Posterior vena cava (tissue), 2 donors: ENCODE measurements around the gene FMN1. TPM values are rescaled to one million over a fixed set of nuclear protein-coding genes. Genes with fewer than 3 reads are reported as not detected.

Source experiments
- DNase-seq: peaks from one replicate; pipeline ENCODE4 v3.0.0-alpha.2; 2020; ENCODE audit warnings: low spot score
- intact Hi-C, 2 donors: fragments of 100-400 bp; cut with DNase I; formaldehyde crosslinking; loops; one replicate each; pipeline versions ENCODE4 v1.14.1 to v1.14.2; 2022 to 2023
- total RNA-seq, 2 donors: library from RNA; stranded (reverse); fragmentation: NEBNext Ultra II Directional; extraction: Animal tissue kit (Norgen Biotek cat#: 25700); gene quantifications; one replicate each; pipeline ENCODE4 v1.2.1, GENCODE V29; 2021
- donor health status: DM: yes; HTN: yes; CAD: no.
- donor health status: DM: yes; HTN: yes; CAD: no.

The FMN1 gene
- total RNA-seq, 2 donors from 2014 or later: 20.2 to 26.6 TPM

DNA sequence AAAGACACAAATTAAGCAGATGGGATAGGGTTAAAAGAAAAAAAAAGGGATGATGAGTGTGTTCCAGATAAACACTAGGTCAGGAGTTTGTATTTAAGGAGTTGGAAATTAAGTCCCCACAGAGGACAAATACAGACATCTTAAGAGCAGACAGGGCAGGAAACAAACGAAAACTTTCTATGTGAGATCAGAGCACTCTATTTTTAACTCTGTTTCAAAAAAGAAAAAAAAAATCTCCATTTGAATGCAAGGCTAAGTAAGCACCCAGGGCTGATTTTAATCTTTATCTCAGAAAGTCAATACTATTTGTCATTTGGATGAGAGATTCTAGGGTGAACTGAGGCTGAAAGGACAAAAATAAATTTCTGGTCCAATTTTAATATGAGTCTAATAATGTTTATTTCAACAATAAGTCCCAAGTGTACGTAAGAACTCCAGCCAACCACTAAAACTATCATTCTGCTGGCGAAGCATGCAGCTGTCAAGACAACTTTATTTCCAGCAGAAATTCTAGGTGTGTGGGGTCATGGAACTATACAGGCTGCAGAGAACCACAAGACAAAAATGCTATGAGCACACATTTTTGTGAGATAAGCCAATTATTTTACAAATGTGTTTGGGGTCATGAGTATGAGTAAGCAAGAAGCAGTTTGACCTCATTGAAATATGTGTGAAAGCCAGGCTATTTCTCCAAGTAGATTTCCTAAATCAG is 186.1 kb downstream of the FMN1 start:
- intact Hi-C loops: no loop called here
- no peak for DNase-seq

DNA sequence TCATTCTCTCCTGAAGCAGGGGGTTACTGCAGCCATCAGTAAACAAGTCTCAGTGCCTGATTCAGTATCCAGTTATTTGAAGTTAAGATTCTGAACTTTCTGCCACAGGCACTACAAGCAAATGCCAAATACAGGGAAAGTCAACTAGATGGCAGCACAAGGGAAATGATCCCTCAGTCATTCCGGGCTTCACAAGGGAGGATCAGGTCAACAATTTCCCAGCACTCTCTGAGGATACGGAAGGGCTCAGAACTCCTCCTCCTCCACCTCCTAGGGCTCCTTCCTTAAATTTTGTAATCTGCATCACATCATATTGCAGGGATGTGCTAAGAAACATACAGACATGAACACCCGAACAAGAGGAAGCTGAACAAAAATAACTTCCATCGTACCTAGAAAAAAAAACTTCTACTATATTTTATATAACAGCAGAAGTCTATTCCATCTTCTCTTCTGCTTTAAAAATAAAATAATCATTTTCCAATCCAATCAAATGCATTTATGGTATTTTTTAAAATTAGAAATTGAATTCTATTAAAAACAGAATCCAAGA is 187.1 kb downstream of the FMN1 start:
- intact Hi-C loops: no loop called here
- no peak for DNase-seq

DNA sequence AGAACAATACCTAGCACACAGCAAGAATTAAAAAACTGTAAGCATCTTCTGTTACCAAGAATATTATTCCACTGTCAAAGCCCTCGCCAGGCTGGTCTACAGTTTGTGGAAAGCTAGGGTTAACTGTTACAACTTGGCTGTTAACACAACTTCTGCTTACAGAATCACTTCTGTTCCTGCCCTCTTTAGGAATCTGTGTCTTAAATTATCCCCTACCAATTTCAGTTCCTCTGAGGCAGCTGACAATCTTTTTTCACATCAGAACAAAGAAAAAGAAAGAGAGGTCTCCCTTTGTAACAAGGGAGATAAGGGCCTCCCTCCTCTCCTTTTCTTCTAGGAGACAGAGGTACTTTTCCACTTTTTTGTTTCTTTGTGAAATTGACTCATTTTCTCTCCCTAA is 188.9 kb downstream of the FMN1 start:
- DNase-seq: no peak
- intact Hi-C loops: no loop called here

DNA sequence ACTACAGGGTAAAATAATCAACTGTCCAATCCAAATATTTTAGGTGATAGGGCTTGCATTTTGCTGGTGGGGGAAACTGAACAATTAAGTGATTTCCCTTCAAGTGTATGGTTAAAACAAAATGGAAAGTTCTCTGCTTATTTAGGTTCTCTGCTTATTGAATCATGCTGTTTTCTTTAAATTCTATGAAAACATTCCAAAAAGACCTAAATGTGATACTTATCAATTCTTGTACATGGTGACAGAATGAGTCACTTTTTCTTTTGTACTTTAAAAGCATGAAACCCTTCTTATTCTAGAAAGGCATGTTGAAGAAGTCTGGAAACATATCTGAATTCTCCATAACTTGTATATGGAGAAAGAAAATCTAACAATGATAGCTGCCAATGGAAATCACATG is 192.6 kb downstream of the FMN1 start:
- no peak for DNase-seq
- intact Hi-C loops: no loop called here

DNA sequence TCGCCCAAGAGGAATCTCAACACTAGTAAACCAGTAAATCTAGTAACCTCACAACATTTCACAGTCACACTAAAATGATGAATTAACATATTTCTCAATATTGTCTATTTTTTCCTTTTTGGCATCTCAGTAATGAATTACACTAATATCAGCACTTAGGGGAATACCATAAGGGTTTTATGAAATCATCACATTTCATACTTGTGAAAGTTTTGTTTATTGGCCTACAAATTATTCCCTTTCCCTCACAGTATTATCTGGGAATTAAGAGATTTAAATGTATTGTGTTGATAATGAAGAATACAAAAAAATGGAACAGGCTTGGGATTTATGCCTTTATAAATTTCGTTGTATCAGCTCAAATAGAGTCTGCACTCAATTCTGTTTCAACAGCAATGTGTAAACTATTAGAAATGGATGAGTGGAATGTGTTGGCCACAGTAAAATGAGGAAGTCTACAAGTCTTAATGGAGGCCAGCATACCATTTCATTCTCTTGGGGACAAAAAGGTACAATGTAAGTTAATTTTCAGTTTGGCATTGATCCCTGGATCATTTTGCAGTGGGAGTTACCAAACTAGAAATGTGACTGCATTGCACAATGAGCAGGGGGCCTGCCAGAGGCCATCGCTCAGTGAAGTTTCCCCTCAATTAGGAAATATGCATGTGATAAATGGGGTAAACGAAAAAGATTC is 195.4 kb downstream of the FMN1 start:
- peak; percentile 87 for DNase-seq
- intact Hi-C loops: no loop called here

DNA sequence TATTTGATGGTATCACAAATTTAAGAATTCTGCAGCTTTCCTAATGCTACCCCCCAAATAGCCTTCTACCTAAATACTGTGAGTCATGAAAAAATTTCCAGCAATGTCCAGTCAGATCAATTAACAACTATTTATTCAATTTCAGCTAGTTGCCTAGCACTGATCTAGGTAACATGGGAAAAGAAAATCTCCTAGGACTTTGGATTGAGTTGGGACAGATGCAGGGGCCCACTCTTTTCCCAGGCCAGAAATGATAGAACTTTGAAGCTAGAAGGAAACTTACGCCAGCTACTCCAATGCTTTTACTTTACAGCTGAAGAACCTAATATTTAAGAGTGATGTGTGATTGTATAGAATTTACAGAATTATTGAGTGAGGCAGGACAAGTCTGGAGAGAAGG is 196.3 kb downstream of the FMN1 start:
- no peak for DNase-seq
- intact Hi-C loops: no loop called here

DNA sequence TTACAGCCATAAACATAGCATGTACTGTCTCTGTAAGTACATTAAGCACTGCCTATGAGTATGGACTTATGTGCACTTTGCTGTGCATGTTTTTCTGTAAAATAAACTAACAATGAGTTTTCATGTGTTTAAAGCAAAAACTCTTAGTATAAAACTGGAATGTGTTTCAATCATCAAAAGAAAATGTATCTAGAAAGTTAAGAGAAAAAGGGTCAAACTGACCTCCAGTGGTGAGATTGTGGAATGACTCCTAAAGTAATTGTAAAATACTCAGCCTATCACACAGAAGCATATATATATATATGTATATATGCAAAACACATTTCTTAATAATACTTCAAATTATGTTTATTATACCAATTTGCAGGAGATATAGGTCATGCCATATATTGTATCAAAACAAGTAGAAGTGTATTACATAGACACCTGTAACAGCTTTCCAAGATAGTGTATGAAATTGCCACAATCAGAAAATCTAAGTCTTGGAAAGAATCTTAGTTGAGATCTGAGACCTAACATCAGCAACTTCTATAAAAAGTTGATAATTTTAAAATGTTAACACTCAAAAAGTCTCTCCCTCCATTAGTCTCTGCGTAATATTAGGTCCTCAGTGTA is 199.6 kb downstream of the FMN1 start:
- intact Hi-C loops: loop anchor here (2.0 to 5.0 kb wide), 2 partner anchors 328 to 334 kb away; no protein-coding TSS in a partner anchor
- DNase-seq: no peak

DNA sequence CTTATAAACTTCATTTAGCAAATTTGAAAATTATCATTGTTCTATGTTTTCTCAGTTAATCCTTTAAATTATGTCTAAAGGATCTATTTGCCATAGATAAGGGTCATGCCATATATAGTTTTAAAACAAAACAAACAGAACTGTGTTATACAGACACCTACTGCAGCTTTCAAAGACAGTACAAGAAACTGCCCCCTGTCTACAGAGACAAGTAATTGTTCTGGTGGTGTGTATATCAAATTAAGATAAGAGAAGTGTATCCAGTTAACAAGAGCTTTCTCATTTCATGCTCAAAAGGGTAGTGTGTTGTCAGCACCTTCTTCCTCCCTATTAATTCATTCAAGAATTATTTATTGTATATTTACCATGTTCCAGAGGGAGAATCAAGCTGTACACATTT is 201.2 kb downstream of the FMN1 start:
- intact Hi-C loops: loop anchor here in 1 of 2 donors (5.0 kb wide), 1 partner anchor 326 kb away; no protein-coding TSS in a partner anchor
- DNase-seq: no peak

DNA sequence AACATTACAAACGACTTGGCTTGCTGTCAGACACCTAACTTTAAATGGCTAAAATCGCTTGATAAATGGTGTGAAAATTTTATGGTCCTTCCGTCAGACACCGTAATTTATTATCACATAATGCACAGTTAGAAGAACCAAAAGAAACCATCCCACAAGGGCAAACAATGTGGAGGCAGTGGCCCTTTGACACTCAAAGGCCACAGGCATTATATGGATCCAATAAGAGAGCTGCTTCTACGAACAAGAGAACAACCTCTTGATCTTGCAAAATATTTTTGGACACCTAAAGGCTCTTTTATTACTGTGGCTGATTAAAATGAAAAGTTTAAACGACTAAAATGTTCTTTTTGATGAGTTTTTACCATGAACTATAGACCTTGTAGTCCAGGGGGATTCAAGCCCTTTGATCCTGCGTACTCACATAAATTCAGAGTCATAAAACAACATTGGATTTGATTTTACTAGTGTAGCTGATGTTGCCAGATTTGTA is 202.8 kb downstream of the FMN1 start:
- no peak for DNase-seq
- intact Hi-C loops: loop anchor here in 1 of 2 donors (5.0 kb wide), 1 partner anchor 324 kb away; no protein-coding TSS in a partner anchor

DNA sequence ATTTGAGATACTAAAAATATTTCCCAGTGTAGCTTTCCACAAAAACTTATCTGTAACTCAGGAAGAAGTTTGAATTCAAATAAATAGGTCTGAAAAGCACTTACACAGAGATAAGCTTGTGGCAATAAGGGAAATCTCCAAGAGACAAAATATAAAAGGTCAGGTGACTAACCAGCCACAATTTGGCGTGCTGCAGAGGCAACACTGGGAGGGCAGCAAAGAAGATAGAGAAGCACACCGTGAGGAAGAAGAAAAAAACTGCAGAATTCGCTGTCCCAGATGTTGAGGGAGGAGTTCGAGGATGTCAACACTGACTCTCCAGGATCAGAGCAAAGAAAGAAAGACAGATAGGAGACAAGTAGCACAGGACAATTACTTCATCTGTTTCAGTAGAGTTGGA is 204.4 kb downstream of the FMN1 start:
- intact Hi-C loops: loop anchor here in 1 of 2 donors (5.0 kb wide), 1 partner anchor 323 kb away; no protein-coding TSS in a partner anchor
- no peak for DNase-seq

DNA sequence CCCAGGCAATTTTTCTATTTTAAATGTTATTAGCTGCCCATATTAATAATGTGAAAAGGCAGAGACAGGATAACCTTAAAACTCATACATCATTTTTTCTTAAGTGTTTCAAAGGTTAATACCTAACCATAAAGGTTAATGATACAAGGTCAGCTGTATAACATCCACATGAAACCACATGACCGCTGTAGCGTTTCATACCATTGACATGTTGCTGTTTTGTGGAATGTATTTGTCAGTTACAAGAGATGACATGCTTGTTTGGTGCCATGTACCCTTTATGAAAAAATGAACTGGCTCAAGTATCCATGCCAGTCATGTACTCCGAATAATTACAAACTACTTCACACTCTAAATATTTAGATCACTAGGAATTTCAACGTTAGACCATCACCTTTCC is 207.4 kb downstream of the FMN1 start:
- intact Hi-C loops: no loop called here
- no peak for DNase-seq

DNA sequence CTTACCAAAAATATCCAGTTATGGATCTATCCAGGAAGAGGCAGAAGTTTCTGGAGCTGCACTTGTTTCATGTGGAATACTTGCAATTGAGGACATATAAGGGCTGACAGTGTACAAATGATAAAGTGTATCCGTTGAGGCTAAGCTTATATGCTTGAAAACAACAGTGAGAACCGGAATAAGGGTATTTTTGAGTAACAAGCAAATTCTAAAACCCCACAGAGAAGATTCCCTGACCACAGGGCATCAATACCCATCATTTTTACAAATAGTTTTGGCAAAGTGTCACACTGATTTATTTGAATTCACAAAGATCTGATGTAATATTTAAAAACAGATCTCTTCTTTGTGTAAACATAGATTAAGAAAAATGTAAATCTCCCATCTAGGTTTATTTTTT is 208.4 kb downstream of the FMN1 start:
- intact Hi-C loops: no loop called here
- DNase-seq: no peak

DNA sequence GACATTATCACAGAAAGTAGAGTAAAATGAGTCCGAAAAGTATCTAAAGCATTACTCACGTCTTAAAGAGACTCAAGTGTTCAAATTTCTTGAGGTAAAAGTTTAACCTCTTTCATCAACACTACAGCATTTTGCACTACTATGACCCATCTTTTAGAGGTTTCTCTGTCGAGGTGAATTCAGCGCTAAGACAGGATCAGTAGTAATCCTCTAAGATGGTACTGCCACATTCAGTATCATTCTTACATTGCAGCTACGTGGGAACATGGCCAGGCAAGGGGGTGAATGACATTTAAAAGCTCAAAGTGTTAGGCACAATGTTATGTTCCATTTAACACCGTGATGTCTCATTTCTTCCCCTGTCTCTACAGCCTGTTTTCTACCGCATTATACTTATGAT is 210.8 kb downstream of the FMN1 start:
- no peak for DNase-seq
- intact Hi-C loops: no loop called here

DNA sequence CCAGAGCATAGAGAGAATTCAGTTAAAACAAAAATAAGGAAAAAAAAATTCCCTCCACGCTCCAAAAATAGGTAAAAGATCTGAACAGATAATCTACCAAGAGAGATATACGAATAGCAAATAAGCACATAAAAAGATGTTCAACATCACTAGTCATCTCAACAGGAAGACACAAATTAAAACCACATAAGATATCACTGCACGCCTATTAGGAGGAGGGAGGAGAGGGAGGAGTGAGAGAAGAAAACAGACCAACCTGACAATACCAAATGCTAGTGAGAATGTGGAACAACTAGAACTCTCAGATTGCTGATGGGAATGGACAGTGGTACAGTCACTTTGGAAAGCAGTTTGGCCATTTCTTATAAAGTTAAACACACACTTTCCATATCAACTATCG is 212.5 kb downstream of the FMN1 start:
- DNase-seq: no peak
- intact Hi-C loops: no loop called here

DNA sequence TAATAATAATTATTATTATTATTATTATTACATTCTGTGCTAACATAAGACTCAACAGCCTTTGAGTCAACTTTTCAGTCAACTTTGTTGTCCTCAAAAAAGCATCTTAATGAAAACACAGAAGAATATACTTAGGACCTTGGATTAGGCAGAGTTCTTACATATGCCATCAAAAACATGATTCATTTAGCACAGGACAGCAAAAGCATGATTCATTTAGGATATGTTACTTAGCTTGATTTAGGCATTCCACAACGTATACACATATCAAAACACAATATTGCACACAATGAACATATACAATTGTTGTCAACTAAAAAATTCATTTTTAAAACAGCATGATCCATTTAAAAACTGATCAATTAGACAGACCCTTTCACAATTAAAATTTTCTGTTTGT is 213.0 kb downstream of the FMN1 start:
- intact Hi-C loops: no loop called here
- DNase-seq: no peak

DNA sequence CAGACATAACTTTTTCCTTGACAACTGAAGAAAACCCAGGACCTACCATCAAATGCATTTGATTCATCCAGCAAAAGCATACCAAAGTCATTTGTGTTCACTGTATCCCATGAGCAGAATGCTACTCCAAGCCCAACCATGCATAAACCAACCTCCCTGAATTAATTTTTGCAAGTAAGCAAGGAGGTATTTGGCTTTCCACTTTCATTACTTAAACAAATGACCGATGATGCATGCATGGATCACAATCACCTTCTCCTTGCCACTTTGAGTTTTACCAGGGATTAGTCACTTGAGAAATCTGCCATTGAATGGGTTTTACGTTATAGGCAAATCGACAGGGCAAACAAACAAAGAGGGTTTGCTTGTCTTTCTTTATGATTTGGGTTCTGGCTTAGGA is 214.8 kb downstream of the FMN1 start:
- DNase-seq: no peak
- intact Hi-C loops: no loop called here

DNA sequence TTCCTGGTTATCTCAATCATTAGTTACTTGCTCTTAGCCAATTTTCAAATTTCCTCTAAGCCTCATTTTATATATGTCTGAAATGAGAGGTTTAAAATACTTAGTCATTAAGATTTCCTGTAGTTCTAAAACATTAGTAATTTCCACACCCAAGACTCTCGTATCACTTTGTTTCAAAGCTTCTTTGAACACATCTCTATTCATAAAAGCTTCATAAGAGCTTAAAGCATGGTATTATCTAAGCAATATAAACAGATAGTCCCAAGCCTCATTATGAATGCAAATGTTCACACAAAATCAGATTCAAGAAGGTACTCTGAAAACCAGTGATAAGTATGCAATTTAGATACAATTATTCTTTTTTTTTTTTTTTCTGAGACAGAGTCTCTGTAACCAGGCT is 217.0 kb downstream of the FMN1 start:
- no peak for DNase-seq
- intact Hi-C loops: no loop called here

DNA sequence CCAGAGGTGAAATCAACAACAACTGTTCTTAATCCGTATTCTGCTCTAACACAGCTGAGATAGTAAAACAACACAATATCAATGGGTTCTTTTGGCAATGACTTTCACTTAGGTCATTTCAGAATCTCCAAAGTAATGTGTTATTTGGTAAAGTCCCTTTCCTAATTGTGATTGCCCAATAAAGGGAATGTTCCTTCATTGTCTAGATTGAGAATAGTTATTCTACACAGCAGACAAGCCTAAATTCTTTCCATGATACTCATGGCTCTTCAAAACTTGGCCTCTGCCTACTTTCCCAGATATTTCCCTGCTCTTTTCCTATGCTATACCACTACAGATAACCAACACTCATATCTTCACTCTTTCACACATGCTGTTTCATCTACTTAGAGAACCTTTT is 219.8 kb downstream of the FMN1 start:
- intact Hi-C loops: no loop called here
- DNase-seq: no peak

DNA sequence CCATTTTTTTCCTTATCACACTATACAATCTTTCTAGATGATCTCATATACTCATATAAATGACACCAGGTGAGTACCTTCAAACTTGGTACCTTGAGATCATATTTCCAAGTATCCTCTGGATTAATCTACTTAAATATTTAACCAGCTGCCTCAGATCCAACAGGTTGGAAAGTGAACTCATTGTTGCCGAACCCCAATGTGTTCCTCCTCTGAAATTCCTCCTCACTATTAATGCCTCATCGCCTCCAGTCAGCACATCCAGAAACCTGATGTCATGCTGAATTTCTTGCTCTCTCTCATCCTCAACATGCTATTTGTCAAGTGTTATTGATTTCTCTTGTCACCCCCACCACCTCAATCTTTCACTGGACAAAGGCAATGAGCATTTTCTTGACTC is 221.8 kb downstream of the FMN1 start:
- DNase-seq: no peak
- intact Hi-C loops: no loop called here

DNA sequence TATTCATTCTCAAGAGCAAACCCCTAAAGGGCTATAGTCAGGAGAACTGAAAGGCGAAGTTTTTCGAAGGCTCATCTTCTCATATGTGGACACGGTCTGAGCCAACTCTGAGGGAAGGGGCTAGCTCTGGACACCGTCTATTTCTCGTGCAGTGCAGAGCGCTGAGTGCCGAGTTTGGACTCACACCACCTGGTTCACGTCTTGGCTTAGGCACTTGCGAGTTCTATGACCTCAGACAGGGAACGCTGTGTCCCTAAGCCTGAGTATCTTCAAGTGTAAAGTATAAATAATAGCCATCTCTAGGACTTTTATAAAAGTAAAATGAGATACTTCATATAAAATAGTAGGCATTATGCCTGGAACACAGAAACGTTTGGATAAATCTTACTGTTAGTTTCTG is 223.7 kb downstream of the FMN1 start:
- no peak for DNase-seq
- intact Hi-C loops: no loop called here
